ENCODE measurements around the gene MAPK4.

DNA sequence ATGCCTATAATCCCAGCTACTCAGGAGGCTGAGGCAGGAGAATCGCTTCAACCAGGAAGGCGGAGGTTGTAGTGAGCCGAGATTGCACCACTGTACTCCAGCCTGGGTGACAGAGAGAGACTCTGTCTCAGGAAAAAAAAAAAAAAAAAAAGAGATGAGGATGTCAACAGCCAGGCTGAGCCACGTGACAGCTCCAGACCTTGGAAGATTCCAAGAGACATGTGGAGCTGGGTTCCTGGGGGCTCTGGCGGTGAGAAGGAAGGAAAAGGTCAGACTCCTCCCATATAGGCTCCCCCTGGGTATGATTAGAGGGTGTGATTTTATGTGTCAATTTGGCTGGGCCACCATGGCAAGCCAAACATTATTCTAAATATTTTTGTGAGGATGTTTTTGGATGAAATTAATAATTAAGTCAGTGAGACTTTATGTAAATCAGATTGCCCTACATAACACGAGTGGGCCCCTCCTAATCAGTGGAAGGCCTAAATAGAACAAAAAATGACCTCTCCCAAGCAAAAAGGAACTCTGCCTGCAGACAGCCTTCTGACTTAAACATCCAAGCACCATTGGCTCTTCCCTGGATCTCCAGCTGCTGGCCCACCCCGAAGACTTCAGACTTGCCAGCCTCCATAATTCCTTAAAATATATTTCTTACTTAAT, 178.3 kb downstream of the MAPK4 start:
- TF ChIP-seq POLR2A (IDR thresholded peaks at IDR 0.05) = no peak
- TF ChIP-seq, protein P1, sequence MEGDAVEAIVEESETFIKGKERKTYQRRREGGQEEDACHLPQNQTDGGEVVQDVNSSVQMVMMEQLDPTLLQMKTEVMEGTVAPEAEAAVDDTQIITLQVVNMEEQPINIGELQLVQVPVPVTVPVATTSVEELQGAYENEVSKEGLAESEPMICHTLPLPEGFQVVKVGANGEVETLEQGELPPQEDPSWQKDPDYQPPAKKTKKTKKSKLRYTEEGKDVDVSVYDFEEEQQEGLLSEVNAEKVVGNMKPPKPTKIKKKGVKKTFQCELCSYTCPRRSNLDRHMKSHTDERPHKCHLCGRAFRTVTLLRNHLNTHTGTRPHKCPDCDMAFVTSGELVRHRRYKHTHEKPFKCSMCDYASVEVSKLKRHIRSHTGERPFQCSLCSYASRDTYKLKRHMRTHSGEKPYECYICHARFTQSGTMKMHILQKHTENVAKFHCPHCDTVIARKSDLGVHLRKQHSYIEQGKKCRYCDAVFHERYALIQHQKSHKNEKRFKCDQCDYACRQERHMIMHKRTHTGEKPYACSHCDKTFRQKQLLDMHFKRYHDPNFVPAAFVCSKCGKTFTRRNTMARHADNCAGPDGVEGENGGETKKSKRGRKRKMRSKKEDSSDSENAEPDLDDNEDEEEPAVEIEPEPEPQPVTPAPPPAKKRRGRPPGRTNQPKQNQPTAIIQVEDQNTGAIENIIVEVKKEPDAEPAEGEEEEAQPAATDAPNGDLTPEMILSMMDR (IDR thresholded peaks at IDR 0.05) = no peak
